GM23338 (cell line): ENCODE results near the gene WDR1. TPM values are rescaled to one million over a fixed set of nuclear protein-coding genes. Genes with fewer than 3 reads are reported as not detected.

ENCODE experiments used
- ATAC-seq: fragments of 200-7000 bp; cut with Tn5 transposase; 3 replicates; pipeline ENCODE4 v1.9.1; 2020
- DNase-seq: peaks from one replicate; pipeline ENCODE4 v3.0.0-alpha.2; 2015; ENCODE audit warnings: low spot score
- H2AFZ ChIP-seq: fragments of 200-600 bp; sonication (generic); 2 replicates; pipeline ENCODE4 v1.8.0; 2016; ENCODE audit warnings: antibody characterized with exemption, mild to moderate bottlenecking, moderate library complexity
- H3F3A ChIP-seq: fragments of 200-600 bp; sonication (generic); replicated peaks from 2 replicates; pipeline ENCODE4 v1.8.0; 2017; ENCODE audit warnings: antibody characterized with exemption, mixed run types, low read depth
- H3K27ac ChIP-seq: fragments of 200-600 bp; sonication (generic); 2 replicates; pipeline ENCODE4 v1.6.1; 2016; ENCODE audit warnings: low read depth
- H3K27me3 ChIP-seq: fragments of 200-600 bp; sonication (generic); 2 replicates; pipeline ENCODE4 v1.8.0; 2016; ENCODE audit warnings: mild to moderate bottlenecking, mixed run types, moderate library complexity; ENCODE audit not compliant: insufficient read depth
- H3K36me3 ChIP-seq: fragments of 200-600 bp; sonication (generic); 2 replicates; pipeline ENCODE4 v1.8.0; 2016; ENCODE audit warnings: mild to moderate bottlenecking; ENCODE audit not compliant: insufficient read depth
- H3K4me1 ChIP-seq: fragments of 200-600 bp; sonication (generic); 2 replicates; pipeline ENCODE4 v1.8.0; 2016; ENCODE audit warnings: mild to moderate bottlenecking, moderate library complexity; ENCODE audit not compliant: insufficient read depth
- H3K4me2 ChIP-seq: fragments of 200-600 bp; sonication (generic); 2 replicates; pipeline ENCODE4 v1.7.1; 2017; ENCODE audit warnings: mixed run types
- H3K4me3 ChIP-seq: fragments of 200-600 bp; sonication (generic); 2 replicates; pipeline ENCODE4 v1.6.1; 2016; ENCODE audit warnings: mixed run types
- H3K79me2 ChIP-seq: fragments of 200-600 bp; sonication (generic); replicated peaks from 2 replicates; pipeline ENCODE4 v1.8.0; 2017; ENCODE audit warnings: mild to moderate bottlenecking; ENCODE audit not compliant: insufficient read depth
- H3K9me2 ChIP-seq: fragments of 200-600 bp; sonication (generic); 2 replicates; pipeline ENCODE4 v1.8.0; 2017; ENCODE audit not compliant: insufficient read depth
- H4K20me1 ChIP-seq: fragments of 200-600 bp; sonication (generic); replicated peaks from 2 replicates; pipeline ENCODE4 v1.8.0; 2017; ENCODE audit warnings: mild to moderate bottlenecking; ENCODE audit not compliant: insufficient read depth
- H3K27ac Mint-ChIP-seq: 2 replicates; pipeline ENCODE4 v1.8.0; 2020; ENCODE audit warnings: inconsistent platforms, mild to moderate bottlenecking, moderate library complexity, mixed read lengths
- H3K27me3 Mint-ChIP-seq: 3 replicates; pipeline ENCODE4 v1.8.0; 2022; ENCODE audit warnings: low read depth, mild to moderate bottlenecking, moderate library complexity, mixed read lengths, inconsistent platforms; ENCODE audit not compliant: insufficient read depth, poor library complexity
- H3K36me3 Mint-ChIP-seq: 3 replicates; pipeline ENCODE4 v1.8.0; 2021; ENCODE audit warnings: low read depth, mild to moderate bottlenecking, inconsistent platforms, moderate library complexity, mixed read lengths
- H3K4me1 Mint-ChIP-seq: 3 replicates; pipeline ENCODE4 v1.8.0; 2020; ENCODE audit warnings: mild to moderate bottlenecking, inconsistent platforms, mixed read lengths
- H3K4me3 Mint-ChIP-seq: 3 replicates; pipeline ENCODE4 v1.8.0; 2021; ENCODE audit warnings: moderate library complexity, mild to moderate bottlenecking, inconsistent platforms, mixed read lengths
- H3K9me3 Mint-ChIP-seq: 3 replicates; pipeline ENCODE4 v1.8.0; 2020; ENCODE audit warnings: moderate library complexity, mild to moderate bottlenecking, inconsistent platforms, mixed read lengths
- CREB1 ChIP-seq: fragments of 250-450 bp; sonication (Bioruptor Pico); IDR thresholded peaks from 2 replicates; pipeline ENCODE4 v1.5.0; 2020; ENCODE audit warnings: low read depth, mild to moderate bottlenecking, moderate library complexity
- NANOG ChIP-seq: IDR thresholded peaks from 2 replicates; pipeline ENCODE4 v1.6.1; 2016; ENCODE audit warnings: antibody characterized with exemption, borderline replicate concordance
- POLR2AphosphoS5 ChIP-seq: IDR thresholded peaks from 2 replicates; pipeline ENCODE4 v1.6.1; 2016; ENCODE audit warnings: antibody characterized with exemption, low read depth
- STAT1 ChIP-seq: IDR thresholded peaks from one replicate; pipeline ENCODE4 v1.6.1; 2016; ENCODE audit warnings: antibody characterized with exemption; ENCODE audit not compliant: unreplicated experiment
- ZNF114 ChIP-seq: fragments of 250-450 bp; sonication (Bioruptor Pico); IDR thresholded peaks from 2 replicates; pipeline ENCODE4 v1.5.0; 2020; ENCODE audit warnings: mild to moderate bottlenecking, moderate library complexity
- ZNF331 ChIP-seq: fragments of 250-450 bp; sonication (Bioruptor Pico); IDR thresholded peaks from 2 replicates; pipeline ENCODE4 v1.5.0; 2020; ENCODE audit warnings: low read depth, mild to moderate bottlenecking, moderate library complexity
- polyA plus RNA-seq: library from polyadenylated mRNA; unstranded; fragments of >200 nt; fragmentation: Nextera tagmentation; extraction: Ambion mirVana; gene quantifications from 2 replicates; pipeline ENCODE4 v1.2.1, GENCODE V29; 2016
- total RNA-seq: library from RNA; depleted of rRNA; stranded (reverse); fragments of >200 nt; shearing (Covaris generic); gene quantifications from 2 replicates; pipeline ENCODE4 v1.2.3, GENCODE V29; 2014
- TF ChIP-seq, protein P1 (sequence below): fragments of 250-450 bp; sonication (Bioruptor Pico); IDR thresholded peaks from 2 replicates; pipeline ENCODE4 v1.5.0; 2020; ENCODE audit warnings: mild to moderate bottlenecking, moderate library complexity
- TF ChIP-seq, protein P2 (sequence below), 2 experiments: fragments of 200-600 bp in 1 of 2; sonication (generic) in 1 of 2; conservative IDR thresholded peaks; 2 replicates each; pipeline versions ENCODE4 v1.5.1 to v1.6.1; 2016 to 2017; ENCODE audit warnings: antibody characterized with exemption in 2 of 2, low read depth in 2 of 2, mild to moderate bottlenecking in 2 of 2, moderate library complexity in 1 of 2
- TF ChIP-seq, protein P3 (sequence below): IDR thresholded peaks from 2 replicates; pipeline ENCODE4 v1.6.1; 2016; ENCODE audit warnings: antibody characterized with exemption
- TF ChIP-seq, protein P4 (sequence below): IDR thresholded peaks from one replicate; pipeline ENCODE4 v1.6.1; 2018; ENCODE audit warnings: antibody characterized with exemption; ENCODE audit not compliant: unreplicated experiment

Gene WDR1
- total and polyA plus RNA-seq, 2 experiments from 2014 or later, result 93.2 to 248 TPM

DNA sequence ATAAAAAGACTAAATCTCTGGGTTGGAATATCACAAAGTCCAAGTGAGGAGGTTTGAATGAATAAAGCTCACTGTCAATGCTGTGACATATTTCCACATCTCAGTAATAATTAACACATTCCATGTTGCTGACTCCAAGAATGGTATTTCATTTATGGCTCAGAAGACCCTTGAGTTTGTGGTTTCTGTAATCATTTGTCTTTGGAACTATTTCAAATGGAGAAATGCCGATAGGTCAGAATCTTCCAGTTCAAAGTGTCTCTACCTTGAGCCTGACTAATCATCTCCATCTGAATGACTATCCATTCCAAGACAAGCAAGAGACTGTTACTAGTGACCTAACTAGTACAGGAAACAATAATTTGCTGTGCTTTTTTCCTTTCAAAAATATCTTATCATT is 71.1 kb downstream of the WDR1 start (continued):
- TF ChIP-seq, protein P1, sequence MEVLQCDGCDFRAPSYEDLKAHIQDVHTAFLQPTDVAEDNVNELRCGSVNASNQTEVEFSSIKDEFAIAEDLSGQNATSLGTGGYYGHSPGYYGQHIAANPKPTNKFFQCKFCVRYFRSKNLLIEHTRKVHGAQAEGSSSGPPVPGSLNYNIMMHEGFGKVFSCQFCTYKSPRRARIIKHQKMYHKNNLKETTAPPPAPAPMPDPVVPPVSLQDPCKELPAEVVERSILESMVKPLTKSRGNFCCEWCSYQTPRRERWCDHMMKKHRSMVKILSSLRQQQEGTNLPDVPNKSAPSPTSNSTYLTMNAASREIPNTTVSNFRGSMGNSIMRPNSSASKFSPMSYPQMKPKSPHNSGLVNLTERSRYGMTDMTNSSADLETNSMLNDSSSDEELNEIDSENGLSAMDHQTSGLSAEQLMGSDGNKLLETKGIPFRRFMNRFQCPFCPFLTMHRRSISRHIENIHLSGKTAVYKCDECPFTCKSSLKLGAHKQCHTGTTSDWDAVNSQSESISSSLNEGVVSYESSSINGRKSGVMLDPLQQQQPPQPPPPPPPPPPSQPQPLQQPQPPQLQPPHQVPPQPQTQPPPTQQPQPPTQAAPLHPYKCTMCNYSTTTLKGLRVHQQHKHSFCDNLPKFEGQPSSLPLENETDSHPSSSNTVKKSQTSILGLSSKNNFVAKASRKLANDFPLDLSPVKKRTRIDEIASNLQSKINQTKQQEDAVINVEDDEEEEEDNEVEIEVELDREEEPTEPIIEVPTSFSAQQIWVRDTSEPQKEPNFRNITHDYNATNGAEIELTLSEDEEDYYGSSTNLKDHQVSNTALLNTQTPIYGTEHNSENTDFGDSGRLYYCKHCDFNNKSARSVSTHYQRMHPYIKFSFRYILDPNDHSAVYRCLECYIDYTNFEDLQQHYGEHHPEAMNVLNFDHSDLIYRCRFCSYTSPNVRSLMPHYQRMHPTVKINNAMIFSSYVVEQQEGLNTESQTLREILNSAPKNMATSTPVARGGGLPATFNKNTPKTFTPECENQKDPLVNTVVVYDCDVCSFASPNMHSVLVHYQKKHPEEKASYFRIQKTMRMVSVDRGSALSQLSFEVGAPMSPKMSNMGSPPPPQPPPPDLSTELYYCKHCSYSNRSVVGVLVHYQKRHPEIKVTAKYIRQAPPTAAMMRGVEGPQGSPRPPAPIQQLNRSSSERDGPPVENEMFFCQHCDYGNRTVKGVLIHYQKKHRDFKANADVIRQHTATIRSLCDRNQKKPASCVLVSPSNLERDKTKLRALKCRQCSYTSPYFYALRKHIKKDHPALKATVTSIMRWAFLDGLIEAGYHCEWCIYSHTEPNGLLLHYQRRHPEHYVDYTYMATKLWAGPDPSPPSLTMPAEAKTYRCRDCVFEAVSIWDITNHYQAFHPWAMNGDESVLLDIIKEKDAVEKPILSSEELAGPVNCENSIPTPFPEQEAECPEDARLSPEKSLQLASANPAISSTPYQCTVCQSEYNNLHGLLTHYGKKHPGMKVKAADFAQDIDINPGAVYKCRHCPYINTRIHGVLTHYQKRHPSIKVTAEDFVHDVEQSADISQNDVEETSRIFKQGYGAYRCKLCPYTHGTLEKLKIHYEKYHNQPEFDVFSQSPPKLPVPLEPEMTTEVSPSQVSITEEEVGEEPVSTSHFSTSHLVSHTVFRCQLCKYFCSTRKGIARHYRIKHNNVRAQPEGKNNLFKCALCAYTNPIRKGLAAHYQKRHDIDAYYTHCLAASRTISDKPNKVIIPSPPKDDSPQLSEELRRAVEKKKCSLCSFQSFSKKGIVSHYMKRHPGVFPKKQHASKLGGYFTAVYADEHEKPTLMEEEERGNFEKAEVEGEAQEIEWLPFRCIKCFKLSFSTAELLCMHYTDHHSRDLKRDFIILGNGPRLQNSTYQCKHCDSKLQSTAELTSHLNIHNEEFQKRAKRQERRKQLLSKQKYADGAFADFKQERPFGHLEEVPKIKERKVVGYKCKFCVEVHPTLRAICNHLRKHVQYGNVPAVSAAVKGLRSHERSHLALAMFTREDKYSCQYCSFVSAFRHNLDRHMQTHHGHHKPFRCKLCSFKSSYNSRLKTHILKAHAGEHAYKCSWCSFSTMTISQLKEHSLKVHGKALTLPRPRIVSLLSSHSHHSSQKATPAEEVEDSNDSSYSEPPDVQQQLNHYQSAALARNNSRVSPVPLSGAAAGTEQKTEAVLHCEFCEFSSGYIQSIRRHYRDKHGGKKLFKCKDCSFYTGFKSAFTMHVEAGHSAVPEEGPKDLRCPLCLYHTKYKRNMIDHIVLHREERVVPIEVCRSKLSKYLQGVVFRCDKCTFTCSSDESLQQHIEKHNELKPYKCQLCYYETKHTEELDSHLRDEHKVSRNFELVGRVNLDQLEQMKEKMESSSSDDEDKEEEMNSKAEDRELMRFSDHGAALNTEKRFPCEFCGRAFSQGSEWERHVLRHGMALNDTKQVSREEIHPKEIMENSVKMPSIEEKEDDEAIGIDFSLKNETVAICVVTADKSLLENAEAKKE (CRISPR knock-in tag), result no peak
- no peak for TF ChIP-seq STAT1
- no peak for TF ChIP-seq ZNF331
- TF ChIP-seq, protein P2, sequence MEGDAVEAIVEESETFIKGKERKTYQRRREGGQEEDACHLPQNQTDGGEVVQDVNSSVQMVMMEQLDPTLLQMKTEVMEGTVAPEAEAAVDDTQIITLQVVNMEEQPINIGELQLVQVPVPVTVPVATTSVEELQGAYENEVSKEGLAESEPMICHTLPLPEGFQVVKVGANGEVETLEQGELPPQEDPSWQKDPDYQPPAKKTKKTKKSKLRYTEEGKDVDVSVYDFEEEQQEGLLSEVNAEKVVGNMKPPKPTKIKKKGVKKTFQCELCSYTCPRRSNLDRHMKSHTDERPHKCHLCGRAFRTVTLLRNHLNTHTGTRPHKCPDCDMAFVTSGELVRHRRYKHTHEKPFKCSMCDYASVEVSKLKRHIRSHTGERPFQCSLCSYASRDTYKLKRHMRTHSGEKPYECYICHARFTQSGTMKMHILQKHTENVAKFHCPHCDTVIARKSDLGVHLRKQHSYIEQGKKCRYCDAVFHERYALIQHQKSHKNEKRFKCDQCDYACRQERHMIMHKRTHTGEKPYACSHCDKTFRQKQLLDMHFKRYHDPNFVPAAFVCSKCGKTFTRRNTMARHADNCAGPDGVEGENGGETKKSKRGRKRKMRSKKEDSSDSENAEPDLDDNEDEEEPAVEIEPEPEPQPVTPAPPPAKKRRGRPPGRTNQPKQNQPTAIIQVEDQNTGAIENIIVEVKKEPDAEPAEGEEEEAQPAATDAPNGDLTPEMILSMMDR (conservative IDR thresholded peaks at IDR 0.05; ENCODE audit: low read depth in 2 of 2), result no peak

DNA sequence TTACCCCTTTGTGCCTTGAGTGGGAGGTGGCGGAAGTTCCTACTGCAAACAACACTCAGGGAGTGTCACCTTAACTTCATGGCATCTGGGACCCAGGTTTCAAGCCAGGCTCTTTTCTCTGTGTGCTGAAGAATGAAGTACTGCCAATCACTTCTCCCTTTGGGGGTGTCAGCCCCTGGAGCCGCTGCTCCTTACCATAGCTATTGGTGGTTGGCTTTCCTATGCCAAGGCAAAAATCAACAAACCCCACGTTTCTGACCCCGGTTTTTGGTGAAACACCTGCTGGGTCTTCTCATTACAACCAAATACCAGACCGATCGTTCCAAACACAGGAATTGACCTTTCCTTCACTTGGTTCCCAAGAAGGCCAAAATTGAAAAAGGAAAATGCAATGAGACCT is 75.6 kb downstream of the WDR1 start:
- H3K4me1 Mint-ChIP-seq, result no peaks in the 10 kb centered on the region
- H3K4me1 ChIP-seq, result no peaks in the 10 kb centered on the region
- no peak overlapping the region for H3K27ac ChIP-seq
- H3K27ac Mint-ChIP-seq, result no peak overlapping the region
- H4K20me1 ChIP-seq, result no peaks in the 10 kb centered on the region
- H3K79me2 ChIP-seq, result no peaks in the 10 kb centered on the region
- no peak overlapping the region for H3K4me2 ChIP-seq
- H3K27me3 ChIP-seq, result no peaks in the 10 kb centered on the region
- H3K36me3 ChIP-seq, result no peaks in the 10 kb centered on the region
- H3K27me3 Mint-ChIP-seq, result no peaks in the 10 kb centered on the region
- no peaks in the 10 kb centered on the region for H3F3A ChIP-seq
- H2AFZ ChIP-seq, result no peak overlapping the region
- H3K4me3 ChIP-seq, result no peak overlapping the region
- peaks cover 8% of the 10 kb centered on the region; the same call in 2 of the 3 replicates for H3K9me3 Mint-ChIP-seq
- no peaks in the 10 kb centered on the region for H3K9me2 ChIP-seq
- ATAC-seq (no peak), DNase-seq (no peak)
- no peaks in the 10 kb centered on the region for H3K36me3 Mint-ChIP-seq
- no peak overlapping the region for H3K4me3 Mint-ChIP-seq
- TF ChIP-seq NANOG (no peak), CREB1 (CRISPR knock-in tag) (no peak), ZNF331 (no peak), POLR2AphosphoS5 (no peak), ZNF114 (CRISPR knock-in tag) (no peak), STAT1 (no peak)
- TF ChIP-seq, protein P2 (conservative IDR thresholded peaks at IDR 0.05; ENCODE audit: low read depth in 2 of 2), result no peak
- TF ChIP-seq, protein P3, sequence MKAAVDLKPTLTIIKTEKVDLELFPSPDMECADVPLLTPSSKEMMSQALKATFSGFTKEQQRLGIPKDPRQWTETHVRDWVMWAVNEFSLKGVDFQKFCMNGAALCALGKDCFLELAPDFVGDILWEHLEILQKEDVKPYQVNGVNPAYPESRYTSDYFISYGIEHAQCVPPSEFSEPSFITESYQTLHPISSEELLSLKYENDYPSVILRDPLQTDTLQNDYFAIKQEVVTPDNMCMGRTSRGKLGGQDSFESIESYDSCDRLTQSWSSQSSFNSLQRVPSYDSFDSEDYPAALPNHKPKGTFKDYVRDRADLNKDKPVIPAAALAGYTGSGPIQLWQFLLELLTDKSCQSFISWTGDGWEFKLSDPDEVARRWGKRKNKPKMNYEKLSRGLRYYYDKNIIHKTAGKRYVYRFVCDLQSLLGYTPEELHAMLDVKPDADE, result no peak
- TF ChIP-seq, protein P4, sequence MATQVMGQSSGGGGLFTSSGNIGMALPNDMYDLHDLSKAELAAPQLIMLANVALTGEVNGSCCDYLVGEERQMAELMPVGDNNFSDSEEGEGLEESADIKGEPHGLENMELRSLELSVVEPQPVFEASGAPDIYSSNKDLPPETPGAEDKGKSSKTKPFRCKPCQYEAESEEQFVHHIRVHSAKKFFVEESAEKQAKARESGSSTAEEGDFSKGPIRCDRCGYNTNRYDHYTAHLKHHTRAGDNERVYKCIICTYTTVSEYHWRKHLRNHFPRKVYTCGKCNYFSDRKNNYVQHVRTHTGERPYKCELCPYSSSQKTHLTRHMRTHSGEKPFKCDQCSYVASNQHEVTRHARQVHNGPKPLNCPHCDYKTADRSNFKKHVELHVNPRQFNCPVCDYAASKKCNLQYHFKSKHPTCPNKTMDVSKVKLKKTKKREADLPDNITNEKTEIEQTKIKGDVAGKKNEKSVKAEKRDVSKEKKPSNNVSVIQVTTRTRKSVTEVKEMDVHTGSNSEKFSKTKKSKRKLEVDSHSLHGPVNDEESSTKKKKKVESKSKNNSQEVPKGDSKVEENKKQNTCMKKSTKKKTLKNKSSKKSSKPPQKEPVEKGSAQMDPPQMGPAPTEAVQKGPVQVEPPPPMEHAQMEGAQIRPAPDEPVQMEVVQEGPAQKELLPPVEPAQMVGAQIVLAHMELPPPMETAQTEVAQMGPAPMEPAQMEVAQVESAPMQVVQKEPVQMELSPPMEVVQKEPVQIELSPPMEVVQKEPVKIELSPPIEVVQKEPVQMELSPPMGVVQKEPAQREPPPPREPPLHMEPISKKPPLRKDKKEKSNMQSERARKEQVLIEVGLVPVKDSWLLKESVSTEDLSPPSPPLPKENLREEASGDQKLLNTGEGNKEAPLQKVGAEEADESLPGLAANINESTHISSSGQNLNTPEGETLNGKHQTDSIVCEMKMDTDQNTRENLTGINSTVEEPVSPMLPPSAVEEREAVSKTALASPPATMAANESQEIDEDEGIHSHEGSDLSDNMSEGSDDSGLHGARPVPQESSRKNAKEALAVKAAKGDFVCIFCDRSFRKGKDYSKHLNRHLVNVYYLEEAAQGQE, result no peak
